Endometrial microvascular endothelial cells (primary cell): Measurements from ENCODE around the gene SLAMF9. TPM values are rescaled to one million over a fixed set of nuclear protein-coding genes. Genes with fewer than 3 reads are reported as not detected.

ENCODE experiments used
- in situ Hi-C: cut with HindIII; loops from 2 replicates; pipeline ENCODE4 v1.10.0; 2017; ENCODE audit warnings: low sequenced_read_pairs, low pct_unique_long_range_greater_than_20kb; ENCODE audit errors: inconsistent ontology term
- total RNA-seq: library from RNA; depleted of rRNA; stranded (reverse); fragments of >200 nt; gene quantifications from one replicate; pipeline ENCODE4 v1.2.3, GENCODE V29; 2015; ENCODE audit errors: inconsistent ontology term

The SLAMF9 gene
- total RNA-seq, 1 donor from 2014 or later = not detected

GRCh38 chr1:159979257-159979656 is 25.2 kb upstream of the SLAMF9 start:
- in situ Hi-C loops = no loop called here

- in situ Hi-C loops = no loop called here
Observed at GRCh38 chr1:159978107-159978398, 24.0 kb upstream of the SLAMF9 start.

- in situ Hi-C loops = no loop called here
Observed at GRCh38 chr1:159977364-159978106, 23.5 kb upstream of the SLAMF9 start.

GRCh38 chr1:159974350-159974965 is 20.4 kb upstream of the SLAMF9 start:
- in situ Hi-C loops = no loop called here

GRCh38 chr1:159973350-159973940 is 19.4 kb upstream of the SLAMF9 start:
- in situ Hi-C loops = no loop called here

GRCh38 chr1:159972443-159973205 is 18.6 kb upstream of the SLAMF9 start:
- in situ Hi-C loops = no loop called here

- in situ Hi-C loops = no loop called here
Observed at GRCh38 chr1:159970932-159971342, 16.9 kb upstream of the SLAMF9 start.

GRCh38 chr1:159968901-159969300 is 14.9 kb upstream of the SLAMF9 start:
- in situ Hi-C loops = no loop called here

- in situ Hi-C loops = no loop called here
Observed at GRCh38 chr1:159965263-159965662, 11.2 kb upstream of the SLAMF9 start.

- in situ Hi-C loops = no loop called here
Observed at GRCh38 chr1:159964144-159964543, 10.1 kb upstream of the SLAMF9 start.

GRCh38 chr1:159962176-159962575 is 8.1 kb upstream of the SLAMF9 start:
- in situ Hi-C loops = no loop called here

GRCh38 chr1:159961636-159962035 is 7.6 kb upstream of the SLAMF9 start:
- in situ Hi-C loops = no loop called here

GRCh38 chr1:159960721-159961381 is 6.8 kb upstream of the SLAMF9 start:
- in situ Hi-C loops = no loop called here

- in situ Hi-C loops = no loop called here
Observed at GRCh38 chr1:159959451-159959850, 5.4 kb upstream of the SLAMF9 start.

- in situ Hi-C loops = no loop called here
Observed at GRCh38 chr1:159958719-159959380, 4.8 kb upstream of the SLAMF9 start.

GRCh38 chr1:159957824-159958268 is 3.8 kb upstream of the SLAMF9 start:
- in situ Hi-C loops = no loop called here

GRCh38 chr1:159955456-159955855 is 1.4 kb upstream of the SLAMF9 start:
- in situ Hi-C loops = no loop called here

- in situ Hi-C loops = no loop called here
Observed at GRCh38 chr1:159952932-159953331, 1.1 kb downstream of the SLAMF9 start.

GRCh38 chr1:159951551-159951950 is 2.5 kb downstream of the SLAMF9 start:
- in situ Hi-C loops = no loop called here
